ENCODE measurements around the gene UVRAG.
"Not testable (repeated sequence)": the region's sequence is repeated elsewhere in the genome, so short reads cannot be mapped to it uniquely, and the experiment has no call there.

The UVRAG gene

GRCh38 chr11:75973710-75974109 lies 158.7 kb downstream of the UVRAG start:
- not testable (repeated sequence) for DNase-seq

- not testable (repeated sequence) for DNase-seq
Observed at GRCh38 chr11:75979075-75979474, 164.1 kb downstream of the UVRAG start.

- not testable (repeated sequence) for DNase-seq
Observed at GRCh38 chr11:75979479-75980027, 164.5 kb downstream of the UVRAG start.

- no peak for DNase-seq
Observed at GRCh38 chr11:75980031-75980430, 165.0 kb downstream of the UVRAG start.

GRCh38 chr11:75981546-75981945 lies 166.5 kb downstream of the UVRAG start:
- no peak for DNase-seq

- DNase-seq = no peak
Observed at GRCh38 chr11:75982309-75982708, 167.3 kb downstream of the UVRAG start.

- no peak for DNase-seq
Observed at GRCh38 chr11:75986966-75987365, 172.0 kb downstream of the UVRAG start.

- no peak for DNase-seq
Observed at GRCh38 chr11:75993126-75993525, 178.1 kb downstream of the UVRAG start.

GRCh38 chr11:75994616-75995015 lies 179.6 kb downstream of the UVRAG start:
- DNase-seq = no peak

GRCh38 chr11:75996523-75997442 lies 181.8 kb downstream of the UVRAG start:
- DNase-seq = no peak

- DNase-seq = no peak
Observed at GRCh38 chr11:76004400-76004799, 189.4 kb downstream of the UVRAG start.

GRCh38 chr11:76005756-76006155 lies 190.7 kb downstream of the UVRAG start:
- no peak for DNase-seq

- no peak for DNase-seq
Observed at GRCh38 chr11:76007166-76007565, 192.2 kb downstream of the UVRAG start.

- DNase-seq = no peak
Observed at GRCh38 chr11:76008474-76008873, 193.5 kb downstream of the UVRAG start.

- no peak for DNase-seq
Observed at GRCh38 chr11:76010051-76010450, 195.0 kb downstream of the UVRAG start.

- DNase-seq = no peak
Observed at GRCh38 chr11:76013526-76013925, 198.5 kb downstream of the UVRAG start.

- DNase-seq = no peak
Observed at GRCh38 chr11:76023236-76024068, 208.4 kb downstream of the UVRAG start.

GRCh38 chr11:76025068-76025467 lies 210.1 kb downstream of the UVRAG start:
- no peak for DNase-seq

GRCh38 chr11:76025817-76026216 lies 210.8 kb downstream of the UVRAG start:
- DNase-seq = no peak

- no peak for DNase-seq
Observed at GRCh38 chr11:76026281-76026680, 211.3 kb downstream of the UVRAG start.

- DNase-seq = no peak
Observed at GRCh38 chr11:76026862-76027261, 211.9 kb downstream of the UVRAG start.

GRCh38 chr11:76030286-76030685 lies 215.3 kb downstream of the UVRAG start:
- no peak for DNase-seq

GRCh38 chr11:76030968-76031590 lies 216.1 kb downstream of the UVRAG start:
- DNase-seq = no peak
